ENCODE results near the gene BAIAP3. TPM values are rescaled to one million over a fixed set of nuclear protein-coding genes. Genes with fewer than 3 reads are reported as not detected.
"Not testable (repeated sequence)": the region's sequence is repeated elsewhere in the genome, so short reads cannot be mapped to it uniquely, and the experiment has no call there.

Gene BAIAP3
- polyA plus RNA-seq, 4 donors, result 4.5 to 10.5 (median 7.0) TPM

GRCh38 chr16:1290063-1290501 lies 43.4 kb upstream of the BAIAP3 start:
- WGBS, 3 donors, result 35 to 74% (median 54%) methylated on average over 14 to 22 of the region's 22 CpGs

GRCh38 chr16:1290860-1291575 lies 42.4 kb upstream of the BAIAP3 start:
- H3K4me3 ChIP-seq (ENCODE audit: low read depth in 1 of 3, low read length in 3 of 3), result no peak overlapping the region
- FAIRE-seq (no peak), DNase-seq (peak in 1 of 2 donors; percentile 74)
- H3K4me1 ChIP-seq (ENCODE audit: control insufficient read depth in 3 of 3, insufficient read depth in 2 of 3, low read depth in 1 of 3, low read length in 2 of 3), result peaks cover 0 to 7% (median 0%) of the 10 kb centered on the region in 3 donors
- 28 to 50% (median 45%) methylated on average over 29 of the region's 29 CpGs for WGBS, 3 donors
- no peak overlapping the region for H3K27ac ChIP-seq (ENCODE audit: low read depth in 1 of 3, low read length in 2 of 3)
- no peaks in the 10 kb centered on the region for H3K9me3 ChIP-seq (ENCODE audit: control insufficient read depth in 2 of 2, insufficient read depth in 1 of 2, low read depth in 1 of 2, low read length in 1 of 2)
- no peaks in the 10 kb centered on the region for H3K36me3 ChIP-seq (ENCODE audit: control insufficient read depth in 3 of 3, insufficient read depth in 2 of 3, low read depth in 1 of 3, low read length in 3 of 3)
- peaks cover 0 to 29% (median 17%) of the 10 kb centered on the region in 3 donors for H3K27me3 ChIP-seq (ENCODE audit: control insufficient read depth in 3 of 3, insufficient read depth in 3 of 3, low read length in 3 of 3)

More at GRCh38 chr16:1290063-1290501, 43.4 kb upstream of the BAIAP3 start:
- FAIRE-seq (no peak), DNase-seq (no peak)
- no peak overlapping the region for H3K4me3 ChIP-seq (ENCODE audit: low read depth in 1 of 3, low read length in 3 of 3)
- H3K9me3 ChIP-seq (ENCODE audit: control insufficient read depth in 2 of 2, insufficient read depth in 1 of 2, low read depth in 1 of 2, low read length in 1 of 2), result no peaks in the 10 kb centered on the region
- H3K27me3 ChIP-seq (ENCODE audit: control insufficient read depth in 3 of 3, insufficient read depth in 3 of 3, low read length in 3 of 3), result peaks cover 0 to 33% (median 17%) of the 10 kb centered on the region in 3 donors
- no peaks in the 10 kb centered on the region for H3K36me3 ChIP-seq (ENCODE audit: control insufficient read depth in 3 of 3, insufficient read depth in 2 of 3, low read depth in 1 of 3, low read length in 3 of 3)
- peaks cover 0 to 7% (median 0%) of the 10 kb centered on the region in 3 donors for H3K4me1 ChIP-seq (ENCODE audit: control insufficient read depth in 3 of 3, insufficient read depth in 2 of 3, low read depth in 1 of 3, low read length in 2 of 3)
- no peak overlapping the region for H3K27ac ChIP-seq (ENCODE audit: low read depth in 1 of 3, low read length in 2 of 3)

- no peak for DNase-seq
- Histone ChIP-seq H3K4me1 (ENCODE audit: control insufficient read depth in 3 of 3, insufficient read depth in 2 of 3, low read depth in 1 of 3, low read length in 2 of 3) (peaks cover 0 to 8% (median 0%) of the 10 kb centered on the region in 3 donors), H3K4me3 (ENCODE audit: low read depth in 1 of 3, low read length in 3 of 3) (no peak overlapping the region), H3K36me3 (ENCODE audit: control insufficient read depth in 3 of 3, insufficient read depth in 2 of 3, low read depth in 1 of 3, low read length in 3 of 3) (no peaks in the 10 kb centered on the region), H3K27ac (ENCODE audit: low read depth in 1 of 3, low read length in 2 of 3) (no peak overlapping the region), H3K9me3 (ENCODE audit: control insufficient read depth in 2 of 2, insufficient read depth in 1 of 2, low read depth in 1 of 2, low read length in 1 of 2) (no peaks in the 10 kb centered on the region), H3K27me3 (ENCODE audit: control insufficient read depth in 3 of 3, insufficient read depth in 3 of 3, low read length in 3 of 3) (peaks cover 0 to 24% (median 17%) of the 10 kb centered on the region in 3 donors)
- 52 to 55% (median 53%) methylated on average over 16 to 17 of the region's 17 CpGs for WGBS, 3 donors
- no peak for FAIRE-seq
Observed at GRCh38 chr16:1291576-1291974, 41.9 kb upstream of the BAIAP3 start.

- FAIRE-seq; H3K27ac ChIP-seq (ENCODE audit: low read depth in 1 of 3, low read length in 2 of 3); DNase-seq; H3K36me3 ChIP-seq (ENCODE audit: control insufficient read depth in 3 of 3, insufficient read depth in 2 of 3, low read depth in 1 of 3, low read length in 3 of 3); H3K4me3 ChIP-seq (ENCODE audit: low read depth in 1 of 3, low read length in 3 of 3); H3K9me3 ChIP-seq (ENCODE audit: control insufficient read depth in 2 of 2, insufficient read depth in 1 of 2, low read depth in 1 of 2, low read length in 1 of 2): not testable (repeated sequence)
- 75 to 90% (median 79%) methylated on average over 5 to 6 of the region's 6 CpGs for WGBS, 3 donors
- Histone ChIP-seq H3K27me3 (ENCODE audit: control insufficient read depth in 3 of 3, insufficient read depth in 3 of 3, low read length in 3 of 3) (peaks cover 0 to 24% (median 17%) of the 10 kb centered on the region in 3 donors), H3K4me1 (ENCODE audit: control insufficient read depth in 3 of 3, insufficient read depth in 2 of 3, low read depth in 1 of 3, low read length in 2 of 3) (peaks cover 0 to 14% (median 0%) of the 10 kb centered on the region in 3 donors)
Observed at GRCh38 chr16:1292208-1292607, 41.2 kb upstream of the BAIAP3 start.

GRCh38 chr16:1292808-1293207 lies 40.6 kb upstream of the BAIAP3 start:
- not testable (repeated sequence) for DNase-seq; H3K4me3 ChIP-seq (ENCODE audit: low read depth in 1 of 3, low read length in 3 of 3); H3K27ac ChIP-seq (ENCODE audit: low read depth in 1 of 3, low read length in 2 of 3); H3K9me3 ChIP-seq (ENCODE audit: control insufficient read depth in 2 of 2, insufficient read depth in 1 of 2, low read depth in 1 of 2, low read length in 1 of 2); FAIRE-seq; H3K36me3 ChIP-seq (ENCODE audit: control insufficient read depth in 3 of 3, insufficient read depth in 2 of 3, low read depth in 1 of 3, low read length in 3 of 3)
- Histone ChIP-seq H3K4me1 (ENCODE audit: control insufficient read depth in 3 of 3, insufficient read depth in 2 of 3, low read depth in 1 of 3, low read length in 2 of 3) (peaks cover 0 to 18% (median 0%) of the 10 kb centered on the region in 3 donors), H3K27me3 (ENCODE audit: control insufficient read depth in 3 of 3, insufficient read depth in 3 of 3, low read length in 3 of 3) (peaks cover 0 to 23% (median 14%) of the 10 kb centered on the region in 3 donors)
- WGBS, 3 donors, result 71 to 77% (median 77%) methylated on average over 8 of the region's 8 CpGs

- H3K27me3 ChIP-seq (ENCODE audit: control insufficient read depth in 3 of 3, insufficient read depth in 3 of 3, low read length in 3 of 3), result peaks cover 0 to 10% (median 7%) of the 10 kb centered on the region in 3 donors
- FAIRE-seq (no peak), DNase-seq (no peak)
- H3K36me3 ChIP-seq (ENCODE audit: control insufficient read depth in 3 of 3, insufficient read depth in 2 of 3, low read depth in 1 of 3, low read length in 3 of 3), result no peaks in the 10 kb centered on the region
- H3K9me3 ChIP-seq (ENCODE audit: control insufficient read depth in 2 of 2, insufficient read depth in 1 of 2, low read depth in 1 of 2, low read length in 1 of 2), result no peaks in the 10 kb centered on the region
- no peak overlapping the region for H3K27ac ChIP-seq (ENCODE audit: low read depth in 1 of 3, low read length in 2 of 3)
- H3K4me1 ChIP-seq (ENCODE audit: control insufficient read depth in 3 of 3, insufficient read depth in 2 of 3, low read depth in 1 of 3, low read length in 2 of 3), result peaks cover 0 to 24% (median 0%) of the 10 kb centered on the region in 3 donors
- 77 to 84% (median 82%) methylated on average over 11 of the region's 11 CpGs for WGBS, 3 donors
- H3K4me3 ChIP-seq (ENCODE audit: low read depth in 1 of 3, low read length in 3 of 3), result no peak overlapping the region
Observed at GRCh38 chr16:1293921-1294656, 39.4 kb upstream of the BAIAP3 start.

- 63 to 74% (median 73%) methylated on average over 5 of the region's 5 CpGs for WGBS, 3 donors
- Histone ChIP-seq H3K27ac (ENCODE audit: low read depth in 1 of 3, low read length in 2 of 3) (no peak overlapping the region), H3K9me3 (ENCODE audit: control insufficient read depth in 2 of 2, insufficient read depth in 1 of 2, low read depth in 1 of 2, low read length in 1 of 2) (no peaks in the 10 kb centered on the region), H3K4me3 (ENCODE audit: low read depth in 1 of 3, low read length in 3 of 3) (no peak overlapping the region), H3K36me3 (ENCODE audit: control insufficient read depth in 3 of 3, insufficient read depth in 2 of 3, low read depth in 1 of 3, low read length in 3 of 3) (no peaks in the 10 kb centered on the region), H3K4me1 (ENCODE audit: control insufficient read depth in 3 of 3, insufficient read depth in 2 of 3, low read depth in 1 of 3, low read length in 2 of 3) (peaks cover 0 to 35% (median 0%) of the 10 kb centered on the region in 3 donors), H3K27me3 (ENCODE audit: control insufficient read depth in 3 of 3, insufficient read depth in 3 of 3, low read length in 3 of 3) (peaks cover 0 to 4% (median 0%) of the 10 kb centered on the region in 3 donors)
- FAIRE-seq, result no peak
- DNase-seq, result no peak
Observed at GRCh38 chr16:1295465-1295864, 38.0 kb upstream of the BAIAP3 start.

GRCh38 chr16:1296688-1297017 lies 36.8 kb upstream of the BAIAP3 start:
- Histone ChIP-seq H3K4me1 (ENCODE audit: control insufficient read depth in 3 of 3, insufficient read depth in 2 of 3, low read depth in 1 of 3, low read length in 2 of 3) (peaks cover 0 to 39% (median 0%) of the 10 kb centered on the region in 3 donors), H3K27ac (ENCODE audit: low read depth in 1 of 3, low read length in 2 of 3) (peak overlapping the region in 1 of 3 donors; percentile 60)
- FAIRE-seq; DNase-seq; H3K27me3 ChIP-seq (ENCODE audit: control insufficient read depth in 3 of 3, insufficient read depth in 3 of 3, low read length in 3 of 3); H3K36me3 ChIP-seq (ENCODE audit: control insufficient read depth in 3 of 3, insufficient read depth in 2 of 3, low read depth in 1 of 3, low read length in 3 of 3); H3K9me3 ChIP-seq (ENCODE audit: control insufficient read depth in 2 of 2, insufficient read depth in 1 of 2, low read depth in 1 of 2, low read length in 1 of 2); H3K4me3 ChIP-seq (ENCODE audit: low read depth in 1 of 3, low read length in 3 of 3): not testable (repeated sequence)
- WGBS, 3 donors, result 71 to 76% (median 73%) methylated on average over 8 of the region's 8 CpGs

Measured in small intestine (tissue), 7 donors.